Loucy (cell line): ENCODE data around the gene FAM120C.

ENCODE experiments used
- EZH2phosphoT487 ChIP-seq: fragments of 200-600 bp; IDR thresholded peaks from 2 replicates; pipeline ENCODE4 v1.6.1; 2018; ENCODE audit warnings: antibody characterized with exemption, mild to moderate bottlenecking, moderate library complexity, borderline replicate concordance
- TF ChIP-seq, protein P1 (sequence below): fragments of 200-600 bp; sonication (generic); conservative IDR thresholded peaks from 2 replicates; pipeline ENCODE4 v1.5.1; 2014; ENCODE audit warnings: mild to moderate bottlenecking, antibody characterized with exemption, low read length

DNA sequence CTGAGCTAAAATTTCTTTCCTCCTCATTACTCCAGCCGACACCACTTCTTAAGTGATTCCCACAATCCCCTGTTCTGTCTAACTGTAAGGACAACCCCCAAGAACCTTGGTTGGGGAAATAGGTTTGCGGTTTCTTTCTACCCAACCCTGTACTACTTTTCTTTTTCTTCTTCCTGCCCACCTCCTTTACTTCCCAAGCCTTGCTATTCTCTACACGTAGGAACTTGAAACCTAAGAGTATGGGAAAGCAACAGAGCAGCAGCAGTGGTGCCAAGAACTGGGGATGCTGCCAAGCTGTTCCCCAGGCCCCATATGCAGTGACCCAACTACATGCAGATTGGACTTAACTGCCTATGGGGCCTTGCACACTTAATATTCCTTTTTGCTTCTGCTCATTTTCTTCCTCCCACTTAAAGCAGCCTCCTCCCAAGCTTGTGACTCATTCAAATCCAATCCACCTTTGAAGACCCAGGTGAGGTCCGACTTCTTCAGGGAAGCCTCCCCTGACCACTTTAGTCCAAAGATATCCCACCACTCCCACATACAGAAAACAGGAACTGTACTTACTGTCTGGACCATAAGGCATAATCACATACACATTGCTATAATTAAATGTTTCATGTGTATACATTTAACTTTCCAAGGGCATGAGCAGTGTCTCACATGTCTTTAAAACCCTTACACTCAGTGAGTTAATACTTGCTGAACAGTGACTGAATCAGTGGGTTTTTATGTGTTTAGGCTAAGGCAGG, 1.7 kb downstream of the FAM120C start:
- TF ChIP-seq, protein P1, sequence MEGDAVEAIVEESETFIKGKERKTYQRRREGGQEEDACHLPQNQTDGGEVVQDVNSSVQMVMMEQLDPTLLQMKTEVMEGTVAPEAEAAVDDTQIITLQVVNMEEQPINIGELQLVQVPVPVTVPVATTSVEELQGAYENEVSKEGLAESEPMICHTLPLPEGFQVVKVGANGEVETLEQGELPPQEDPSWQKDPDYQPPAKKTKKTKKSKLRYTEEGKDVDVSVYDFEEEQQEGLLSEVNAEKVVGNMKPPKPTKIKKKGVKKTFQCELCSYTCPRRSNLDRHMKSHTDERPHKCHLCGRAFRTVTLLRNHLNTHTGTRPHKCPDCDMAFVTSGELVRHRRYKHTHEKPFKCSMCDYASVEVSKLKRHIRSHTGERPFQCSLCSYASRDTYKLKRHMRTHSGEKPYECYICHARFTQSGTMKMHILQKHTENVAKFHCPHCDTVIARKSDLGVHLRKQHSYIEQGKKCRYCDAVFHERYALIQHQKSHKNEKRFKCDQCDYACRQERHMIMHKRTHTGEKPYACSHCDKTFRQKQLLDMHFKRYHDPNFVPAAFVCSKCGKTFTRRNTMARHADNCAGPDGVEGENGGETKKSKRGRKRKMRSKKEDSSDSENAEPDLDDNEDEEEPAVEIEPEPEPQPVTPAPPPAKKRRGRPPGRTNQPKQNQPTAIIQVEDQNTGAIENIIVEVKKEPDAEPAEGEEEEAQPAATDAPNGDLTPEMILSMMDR: no peak
- TF ChIP-seq EZH2phosphoT487: no peak
